GM12878 (cell line): ENCODE measurements around the gene TBC1D12. TPM values are rescaled to one million over a fixed set of nuclear protein-coding genes. Genes with fewer than 3 reads are reported as not detected.

Experiments used
- ATAC-seq: fragments of 200-7000 bp; cut with Tn5 transposase; 3 replicates; pipeline ENCODE4 v1.9.1; 2020; ENCODE audit warnings: mild to moderate bottlenecking, moderate library complexity
- BruUV-seq: library from RNA; stranded (reverse); fragments of 400-500 nt; replicated peaks from 2 replicates; lab custom pipeline; 2021; lab: Mats Ljungman, UMichigan
- CTCF ChIA-PET: fragments of 300-600 bp; sonication (Branson Sonifier 250); formaldehyde crosslinking; extraction: SDS; loops from one replicate; lab custom pipeline; 2021; ENCODE audit warnings: inconsistent platforms; lab: Yijun Ruan, JAX
- POLR2A ChIA-PET: fragments of 350-600 bp; formaldehyde crosslinking; extraction: SDS; loops from one replicate; lab custom pipeline; 2021; ENCODE audit warnings: inconsistent platforms; lab: Charles Lee
- RAD21 ChIA-PET: fragments of 300-600 bp; sonication (Branson Sonifier 250); formaldehyde crosslinking; loops from one replicate; lab custom pipeline; 2023; ENCODE audit warnings: antibody characterized with exemption; ENCODE audit not compliant: unreplicated experiment; lab: Charles Lee
- SMC1A ChIA-PET: fragments of 300-600 bp; sonication (Branson Sonifier 250); formaldehyde crosslinking; loops from one replicate; lab custom pipeline; 2023; ENCODE audit not compliant: unreplicated experiment, uncharacterized antibody; lab: Charles Lee
- DNase-seq: peaks from one replicate; pipeline ENCODE4 v3.0.0-alpha.2; 2011; ENCODE audit warnings: low read depth, low spot score
- FAIRE-seq: peaks from 3 replicates; lab custom pipeline; 2011; peaks lifted over from hg19 to GRCh38; lab: Jason Lieb, UNC
- H2AFZ ChIP-seq: 2 replicates; pipeline ENCODE4 v1.6.0; 2011; ENCODE audit warnings: low read depth, low read length, control low read depth; ENCODE audit not compliant: control insufficient read depth
- H3K27ac ChIP-seq: 2 replicates; pipeline ENCODE4 v1.5.1; 2011; ENCODE audit warnings: control low read depth; ENCODE audit not compliant: control insufficient read depth, insufficient read depth
- H3K27me3 ChIP-seq, 2 experiments: replicated peaks in 1 of 2; 2 replicates each; pipeline versions ENCODE4 v1.6.0 to v1.6.1; 2011; ENCODE audit warnings: low read length in 1 of 2; ENCODE audit not compliant: control insufficient read depth in 2 of 2, insufficient read depth in 2 of 2
- H3K36me3 ChIP-seq, 2 experiments: 2 replicates each; pipeline ENCODE4 v1.5.1; 2011; ENCODE audit warnings: low read length in 1 of 2; ENCODE audit not compliant: control insufficient read depth in 2 of 2, insufficient read depth in 2 of 2
- H3K4me1 ChIP-seq: 2 replicates; pipeline ENCODE4 v1.6.1; 2011; ENCODE audit warnings: mild to moderate bottlenecking, low read length, moderate library complexity, mixed read lengths; ENCODE audit not compliant: control insufficient read depth, insufficient read depth
- H3K4me2 ChIP-seq: 2 replicates; pipeline ENCODE4 v1.6.0; 2011; ENCODE audit warnings: control low read depth; ENCODE audit not compliant: control insufficient read depth, insufficient read depth
- H3K4me3 ChIP-seq: fragments of 200-600 bp; sonication (generic); 2 replicates; pipeline ENCODE4 v1.5.1; 2016
- H3K79me2 ChIP-seq: 2 replicates; pipeline ENCODE4 v1.6.0; 2011; ENCODE audit warnings: low read length; ENCODE audit not compliant: control insufficient read depth, insufficient read depth
- H3K9ac ChIP-seq: 2 replicates; pipeline ENCODE4 v1.8.0; 2011; ENCODE audit warnings: low read length, control low read depth, mixed read lengths; ENCODE audit not compliant: control insufficient read depth, insufficient read depth
- H3K9me3 ChIP-seq: replicated peaks from 3 replicates; pipeline ENCODE4 v1.5.1; 2011; ENCODE audit warnings: mild to moderate bottlenecking, low read length; ENCODE audit not compliant: control insufficient read depth, insufficient read depth
- H4K20me1 ChIP-seq: 2 replicates; pipeline ENCODE4 v1.6.0; 2011; ENCODE audit not compliant: control insufficient read depth, insufficient read depth
- CBX3 ChIP-seq: fragments of 200-600 bp; sonication (generic); IDR thresholded peaks from 2 replicates; pipeline ENCODE4 v1.6.1; 2016; ENCODE audit warnings: low read depth, borderline replicate concordance
- CHD1 ChIP-seq: IDR thresholded peaks from 2 replicates; pipeline ENCODE4 v1.6.1; 2012; ENCODE audit warnings: low read depth, low read length, improper control_type of control experiment
- ETV6 ChIP-seq, 2 experiments: fragments of 450-650 bp in 1 of 2; IDR thresholded peaks in 1 of 2; conservative IDR thresholded peaks in 1 of 2; 2 replicates each; pipeline ENCODE4 v1.6.1; 2014; ENCODE audit warnings: antibody characterized with exemption in 1 of 2, borderline replicate concordance in 1 of 2, low read depth in 1 of 2, mild to moderate bottlenecking in 1 of 2, moderate library complexity in 1 of 2
- LARP7 ChIP-seq: fragments of 450-650 bp; IDR thresholded peaks from 2 replicates; pipeline ENCODE4 v1.6.1; 2017; ENCODE audit warnings: mild to moderate bottlenecking
- NFIC ChIP-seq: IDR thresholded peaks from 2 replicates; pipeline ENCODE4 v1.6.1; 2012; ENCODE audit warnings: low read depth, mild to moderate bottlenecking, inconsistent platforms, low read length, moderate library complexity
- NFYA ChIP-seq: IDR thresholded peaks from 2 replicates; pipeline ENCODE4 v1.6.1; 2011; ENCODE audit warnings: low read depth, mild to moderate bottlenecking, low read length, improper control_type of control experiment, borderline replicate concordance
- SRF ChIP-seq, 2 experiments: IDR thresholded peaks; 2 replicates each; pipeline ENCODE4 v1.6.1; 2011; ENCODE audit warnings: low read depth in 2 of 2, low read length in 2 of 2, mild to moderate bottlenecking in 1 of 2, moderate library complexity in 1 of 2
- TCF7 ChIP-seq: IDR thresholded peaks from 2 replicates; pipeline ENCODE4 v1.6.1; 2014; ENCODE audit warnings: antibody characterized with exemption, borderline replicate concordance
- YBX1 ChIP-seq: fragments of 450-650 bp; IDR thresholded peaks from 2 replicates; pipeline ENCODE4 v1.6.1; 2016; ENCODE audit warnings: antibody characterized with exemption
- ZBED1 ChIP-seq: IDR thresholded peaks from 2 replicates; pipeline ENCODE4 v1.6.1; 2016; ENCODE audit warnings: borderline replicate concordance
- ZNF24 ChIP-seq: fragments of 450-650 bp; IDR thresholded peaks from 2 replicates; pipeline ENCODE4 v1.6.1; 2017; ENCODE audit warnings: antibody characterized with exemption, mild to moderate bottlenecking
- WGBS: methylation state at CpG from one replicate; pipeline ENCODE4 v1.1.6; 2016; ENCODE audit warnings: low lambda C conversion rate; ENCODE audit not compliant: insufficient replicate concordance, insufficient coverage; ENCODE audit errors: missing lambda C conversion rate; 5-methylcytosine and 5-hydroxymethylcytosine counted together
- in situ Hi-C: fragments of 300-500 bp; cut with MboI; formaldehyde crosslinking; loops from 9 replicates; pipeline ENCODE4 v1.14.3; 2018; ENCODE audit warnings: mixed read lengths
- intact Hi-C: fragments of 100-400 bp; cut with micrococcal nuclease; formaldehyde crosslinking; loops from one replicate; pipeline ENCODE4 v1.14.2; 2022; ENCODE audit not compliant: unreplicated experiment
- polyA plus RNA-seq, 11 experiments: library from polyadenylated mRNA; depleted of rRNA in 4 of 11; unstranded in 6 of 11; stranded (reverse) in 5 of 11; fragments of >200 nt; fragmentation: Nextera tagmentation in 4 of 11; fragmentation: Illumina TruSeq in 1 of 11; extraction: Ambion mirVana in 4 of 11; extraction: Trizol in 1 of 11; gene quantifications; 1 replicate in 1 of 11; 2 replicates in 10 of 11; pipeline versions ENCODE4 v1.2.1 to v1.2.3, GENCODE V29; 2011 to 2016; ENCODE audit warnings: inconsistent platforms in 2 of 11, missing spikeins in 2 of 11, low read depth in 1 of 11
- total RNA-seq, 4 experiments: library from RNA; depleted of rRNA in 3 of 4; stranded (reverse); fragments of >200 nt in 3 of 4; fragmentation: Illumina TruSeq in 1 of 4; extraction: Trizol in 1 of 4; gene quantifications; 2 replicates each; pipeline versions ENCODE4 v1.2.1 to v1.2.3, GENCODE V29; 2013 to 2021
- TF ChIP-seq, protein P1 (sequence below): fragments of 450-650 bp; IDR thresholded peaks from 2 replicates; pipeline ENCODE4 v1.6.1; 2018; ENCODE audit warnings: mild to moderate bottlenecking, low read depth, moderate library complexity; ENCODE audit not compliant: partially characterized antibody
- TF ChIP-seq, protein P2 (sequence below): IDR thresholded peaks from 2 replicates; pipeline ENCODE4 v1.6.1; 2011; ENCODE audit warnings: borderline replicate concordance, low read depth, mild to moderate bottlenecking, moderate library complexity, low read length; ENCODE audit not compliant: insufficient read depth, poor library complexity, severe bottlenecking
- TF ChIP-seq, protein P3 (sequence below): IDR thresholded peaks from 2 replicates; pipeline ENCODE4 v1.6.1; 2011; ENCODE audit warnings: mild to moderate bottlenecking, low read depth, low read length, moderate library complexity; ENCODE audit not compliant: insufficient replicate concordance
- TF ChIP-seq, protein P4 (sequence below): fragments of 450-650 bp; IDR thresholded peaks from 2 replicates; pipeline ENCODE4 v1.6.1; 2016; ENCODE audit warnings: mild to moderate bottlenecking, moderate library complexity, borderline replicate concordance

TBC1D12 gene
- total and polyA plus RNA-seq, 10 of the 15 experiments (the other 5 are each of a cell fraction or from before 2014, with no cell fraction given): 2.6 to 7.5 (median 3.8) TPM

DNA sequence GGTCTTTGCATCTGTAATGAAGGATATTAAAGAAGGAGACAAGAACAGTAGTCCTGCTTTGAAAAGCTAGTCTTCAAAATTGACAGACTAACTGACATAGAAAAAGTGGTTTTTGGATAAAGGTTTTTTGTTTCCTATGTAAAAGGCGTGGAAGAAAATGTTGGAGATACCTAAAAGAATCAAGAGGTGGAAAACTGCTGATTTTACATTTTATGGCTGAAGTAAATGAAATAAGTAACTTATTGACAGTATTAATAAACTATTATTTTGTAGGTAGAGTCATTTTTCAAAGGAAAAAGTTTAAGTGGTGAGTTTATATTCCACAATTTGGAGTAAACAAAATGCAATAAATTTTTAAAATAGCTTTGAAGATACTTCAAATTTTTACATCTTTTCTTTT is 130.7 kb downstream of the TBC1D12 start:
- RAD21 ChIA-PET: interaction anchor here (0.6 kb wide), 1 partner anchor 111 kb away, joined by 3 read pairs; no protein-coding TSS in a partner anchor
- BruUV-seq: no TSS peak
- ATAC-seq (no peak), FAIRE-seq (no peak), DNase-seq (no peak)
- Histone ChIP-seq H3K9me3 (no peaks in the 10 kb centered on the region), H3K9ac (no peak overlapping the region), H3K4me1 (no peaks in the 10 kb centered on the region), H2AFZ (no peak overlapping the region), H3K4me3 (no peak overlapping the region), H3K4me2 (no peak overlapping the region), H3K36me3 (no peaks in the 10 kb centered on the region), H3K27me3 (no peaks in the 10 kb centered on the region), H3K27ac (no peak overlapping the region), H3K79me2 (no peaks in the 10 kb centered on the region), H4K20me1 (no peaks in the 10 kb centered on the region)
- POLR2A ChIA-PET: no interaction called here
- CTCF ChIA-PET: no interaction called here
- in situ Hi-C loops: no loop called here
- SMC1A ChIA-PET: interaction anchor here (1.1 kb wide), 1 partner anchor 15 kb away, joined by 3 read pairs; no protein-coding TSS in a partner anchor
- WGBS: 100% methylated on average over 1 of the region's 1 CpG
- intact Hi-C loops: no loop called here
- TF ChIP-seq ZBED1 (no peak), NFIC (no peak), LARP7 (no peak), ZNF24 (no peak), SRF (IDR thresholded peaks at IDR 0.05; ENCODE audit: low read depth in 2 of 2, low read length in 2 of 2) (no peak), CBX3 (no peak), ETV6 (conservative IDR thresholded peaks at IDR 0.05 in 1 of 2, IDR thresholded peaks at IDR 0.05 in 1 of 2; ENCODE audit: borderline replicate concordance in 1 of 2, low read depth in 1 of 2) (no peak), YBX1 (no peak), TCF7 (no peak), NFYA (no peak), CHD1 (no peak)
- TF ChIP-seq, protein P1, sequence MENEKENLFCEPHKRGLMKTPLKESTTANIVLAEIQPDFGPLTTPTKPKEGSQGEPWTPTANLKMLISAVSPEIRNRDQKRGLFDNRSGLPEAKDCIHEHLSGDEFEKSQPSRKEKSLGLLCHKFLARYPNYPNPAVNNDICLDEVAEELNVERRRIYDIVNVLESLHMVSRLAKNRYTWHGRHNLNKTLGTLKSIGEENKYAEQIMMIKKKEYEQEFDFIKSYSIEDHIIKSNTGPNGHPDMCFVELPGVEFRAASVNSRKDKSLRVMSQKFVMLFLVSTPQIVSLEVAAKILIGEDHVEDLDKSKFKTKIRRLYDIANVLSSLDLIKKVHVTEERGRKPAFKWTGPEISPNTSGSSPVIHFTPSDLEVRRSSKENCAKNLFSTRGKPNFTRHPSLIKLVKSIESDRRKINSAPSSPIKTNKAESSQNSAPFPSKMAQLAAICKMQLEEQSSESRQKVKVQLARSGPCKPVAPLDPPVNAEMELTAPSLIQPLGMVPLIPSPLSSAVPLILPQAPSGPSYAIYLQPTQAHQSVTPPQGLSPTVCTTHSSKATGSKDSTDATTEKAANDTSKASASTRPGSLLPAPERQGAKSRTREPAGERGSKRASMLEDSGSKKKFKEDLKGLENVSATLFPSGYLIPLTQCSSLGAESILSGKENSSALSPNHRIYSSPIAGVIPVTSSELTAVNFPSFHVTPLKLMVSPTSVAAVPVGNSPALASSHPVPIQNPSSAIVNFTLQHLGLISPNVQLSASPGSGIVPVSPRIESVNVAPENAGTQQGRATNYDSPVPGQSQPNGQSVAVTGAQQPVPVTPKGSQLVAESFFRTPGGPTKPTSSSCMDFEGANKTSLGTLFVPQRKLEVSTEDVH: no peak
- TF ChIP-seq, protein P2, sequence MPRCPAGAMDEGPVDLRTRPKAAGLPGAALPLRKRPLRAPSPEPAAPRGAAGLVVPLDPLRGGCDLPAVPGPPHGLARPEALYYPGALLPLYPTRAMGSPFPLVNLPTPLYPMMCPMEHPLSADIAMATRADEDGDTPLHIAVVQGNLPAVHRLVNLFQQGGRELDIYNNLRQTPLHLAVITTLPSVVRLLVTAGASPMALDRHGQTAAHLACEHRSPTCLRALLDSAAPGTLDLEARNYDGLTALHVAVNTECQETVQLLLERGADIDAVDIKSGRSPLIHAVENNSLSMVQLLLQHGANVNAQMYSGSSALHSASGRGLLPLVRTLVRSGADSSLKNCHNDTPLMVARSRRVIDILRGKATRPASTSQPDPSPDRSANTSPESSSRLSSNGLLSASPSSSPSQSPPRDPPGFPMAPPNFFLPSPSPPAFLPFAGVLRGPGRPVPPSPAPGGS: no peak
- TF ChIP-seq, protein P3, sequence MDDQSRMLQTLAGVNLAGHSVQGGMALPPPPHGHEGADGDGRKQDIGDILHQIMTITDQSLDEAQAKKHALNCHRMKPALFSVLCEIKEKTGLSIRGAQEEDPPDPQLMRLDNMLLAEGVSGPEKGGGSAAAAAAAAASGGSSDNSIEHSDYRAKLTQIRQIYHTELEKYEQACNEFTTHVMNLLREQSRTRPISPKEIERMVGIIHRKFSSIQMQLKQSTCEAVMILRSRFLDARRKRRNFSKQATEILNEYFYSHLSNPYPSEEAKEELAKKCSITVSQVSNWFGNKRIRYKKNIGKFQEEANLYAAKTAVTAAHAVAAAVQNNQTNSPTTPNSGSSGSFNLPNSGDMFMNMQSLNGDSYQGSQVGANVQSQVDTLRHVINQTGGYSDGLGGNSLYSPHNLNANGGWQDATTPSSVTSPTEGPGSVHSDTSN: no peak
- TF ChIP-seq, protein P4, sequence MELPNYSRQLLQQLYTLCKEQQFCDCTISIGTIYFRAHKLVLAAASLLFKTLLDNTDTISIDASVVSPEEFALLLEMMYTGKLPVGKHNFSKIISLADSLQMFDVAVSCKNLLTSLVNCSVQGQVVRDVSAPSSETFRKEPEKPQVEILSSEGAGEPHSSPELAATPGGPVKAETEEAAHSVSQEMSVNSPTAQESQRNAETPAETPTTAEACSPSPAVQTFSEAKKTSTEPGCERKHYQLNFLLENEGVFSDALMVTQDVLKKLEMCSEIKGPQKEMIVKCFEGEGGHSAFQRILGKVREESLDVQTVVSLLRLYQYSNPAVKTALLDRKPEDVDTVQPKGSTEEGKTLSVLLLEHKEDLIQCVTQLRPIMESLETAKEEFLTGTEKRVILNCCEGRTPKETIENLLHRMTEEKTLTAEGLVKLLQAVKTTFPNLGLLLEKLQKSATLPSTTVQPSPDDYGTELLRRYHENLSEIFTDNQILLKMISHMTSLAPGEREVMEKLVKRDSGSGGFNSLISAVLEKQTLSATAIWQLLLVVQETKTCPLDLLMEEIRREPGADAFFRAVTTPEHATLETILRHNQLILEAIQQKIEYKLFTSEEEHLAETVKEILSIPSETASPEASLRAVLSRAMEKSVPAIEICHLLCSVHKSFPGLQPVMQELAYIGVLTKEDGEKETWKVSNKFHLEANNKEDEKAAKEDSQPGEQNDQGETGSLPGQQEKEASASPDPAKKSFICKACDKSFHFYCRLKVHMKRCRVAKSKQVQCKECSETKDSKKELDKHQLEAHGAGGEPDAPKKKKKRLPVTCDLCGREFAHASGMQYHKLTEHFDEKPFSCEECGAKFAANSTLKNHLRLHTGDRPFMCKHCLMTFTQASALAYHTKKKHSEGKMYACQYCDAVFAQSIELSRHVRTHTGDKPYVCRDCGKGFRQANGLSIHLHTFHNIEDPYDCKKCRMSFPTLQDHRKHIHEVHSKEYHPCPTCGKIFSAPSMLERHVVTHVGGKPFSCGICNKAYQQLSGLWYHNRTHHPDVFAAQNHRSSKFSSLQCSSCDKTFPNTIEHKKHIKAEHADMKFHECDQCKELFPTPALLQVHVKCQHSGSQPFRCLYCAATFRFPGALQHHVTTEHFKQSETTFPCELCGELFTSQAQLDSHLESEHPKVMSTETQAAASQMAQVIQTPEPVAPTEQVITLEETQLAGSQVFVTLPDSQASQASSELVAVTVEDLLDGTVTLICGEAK: no peak
